GM12865 (cell line): Measurements from ENCODE around the gene DNAH17.

Experiments used
- DNase-seq: peaks from one replicate; pipeline ENCODE4 v3.0.0; 2010; ENCODE audit warnings: low read depth
- H3K4me3 ChIP-seq: 2 replicates; pipeline ENCODE4 v1.5.1; 2011; ENCODE audit warnings: mild to moderate bottlenecking, low read depth, low read length, control low read depth
- TF ChIP-seq, protein P1 (sequence below): IDR thresholded peaks from 2 replicates; pipeline ENCODE4 v1.5.1; 2011; ENCODE audit warnings: low read length, control low read depth, low read depth, inconsistent platforms; ENCODE audit not compliant: insufficient read depth; ENCODE audit errors: missing control alignments

The DNAH17 gene

DNA sequence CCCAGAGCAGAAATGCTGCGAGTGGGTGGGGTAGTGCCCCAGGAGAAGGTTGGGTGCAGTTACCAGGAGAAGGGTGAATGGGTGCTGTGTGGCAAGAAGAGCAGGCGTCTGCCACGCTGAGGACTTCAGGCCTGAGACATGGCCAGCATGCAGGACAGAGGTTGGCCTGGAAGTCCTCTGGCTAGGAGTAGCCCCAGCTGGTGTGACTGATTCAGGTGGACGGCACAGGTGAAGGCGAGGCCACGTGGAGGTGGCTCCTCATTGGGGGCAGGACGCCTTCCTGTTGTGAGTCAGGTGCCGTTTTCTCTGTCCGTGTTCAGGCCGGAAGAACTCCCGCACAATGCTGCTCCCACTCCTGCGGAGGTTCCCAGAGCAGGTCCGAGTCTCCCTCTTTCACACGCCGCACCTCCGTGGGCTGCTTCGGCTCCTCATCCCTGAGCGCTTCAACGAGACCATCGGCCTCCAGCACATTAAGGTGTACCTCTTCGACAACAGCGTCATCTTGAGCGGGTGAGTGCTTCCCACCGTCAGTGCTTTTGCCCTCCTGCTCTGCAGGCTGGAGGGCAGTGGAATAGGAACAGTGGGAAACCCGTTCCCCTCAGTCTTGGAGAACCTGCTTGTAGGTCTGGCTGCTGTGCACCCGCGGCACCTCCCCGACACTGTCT lies 178.0 kb downstream of the DNAH17 start:
- DNase-seq, result no peak
- no peak overlapping the region for H3K4me3 ChIP-seq
- TF ChIP-seq, protein P1, sequence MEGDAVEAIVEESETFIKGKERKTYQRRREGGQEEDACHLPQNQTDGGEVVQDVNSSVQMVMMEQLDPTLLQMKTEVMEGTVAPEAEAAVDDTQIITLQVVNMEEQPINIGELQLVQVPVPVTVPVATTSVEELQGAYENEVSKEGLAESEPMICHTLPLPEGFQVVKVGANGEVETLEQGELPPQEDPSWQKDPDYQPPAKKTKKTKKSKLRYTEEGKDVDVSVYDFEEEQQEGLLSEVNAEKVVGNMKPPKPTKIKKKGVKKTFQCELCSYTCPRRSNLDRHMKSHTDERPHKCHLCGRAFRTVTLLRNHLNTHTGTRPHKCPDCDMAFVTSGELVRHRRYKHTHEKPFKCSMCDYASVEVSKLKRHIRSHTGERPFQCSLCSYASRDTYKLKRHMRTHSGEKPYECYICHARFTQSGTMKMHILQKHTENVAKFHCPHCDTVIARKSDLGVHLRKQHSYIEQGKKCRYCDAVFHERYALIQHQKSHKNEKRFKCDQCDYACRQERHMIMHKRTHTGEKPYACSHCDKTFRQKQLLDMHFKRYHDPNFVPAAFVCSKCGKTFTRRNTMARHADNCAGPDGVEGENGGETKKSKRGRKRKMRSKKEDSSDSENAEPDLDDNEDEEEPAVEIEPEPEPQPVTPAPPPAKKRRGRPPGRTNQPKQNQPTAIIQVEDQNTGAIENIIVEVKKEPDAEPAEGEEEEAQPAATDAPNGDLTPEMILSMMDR, result no peak

DNA sequence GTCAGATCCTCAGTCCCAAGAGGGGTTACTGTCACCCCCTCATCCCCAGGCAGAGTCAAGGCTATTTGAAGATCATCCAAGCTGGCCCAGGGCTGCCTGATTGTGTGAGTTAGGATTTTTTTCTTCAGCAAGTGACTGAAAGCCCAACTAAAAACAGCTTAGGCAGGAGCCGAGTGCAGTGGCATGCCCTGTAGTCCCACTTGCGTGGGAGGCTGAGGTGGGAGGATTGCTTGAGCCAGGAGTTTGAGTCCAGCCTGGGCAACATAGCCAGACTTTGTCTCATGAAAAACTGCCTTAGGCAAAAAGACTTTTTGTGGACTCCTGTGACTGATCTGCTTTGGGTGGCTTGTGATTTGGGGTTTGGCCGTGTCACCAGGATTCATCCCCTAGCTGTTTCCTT lies 178.8 kb downstream of the DNAH17 start:
- no peak for DNase-seq
- H3K4me3 ChIP-seq, result no peak overlapping the region
- TF ChIP-seq, protein P1, result no peak

DNA sequence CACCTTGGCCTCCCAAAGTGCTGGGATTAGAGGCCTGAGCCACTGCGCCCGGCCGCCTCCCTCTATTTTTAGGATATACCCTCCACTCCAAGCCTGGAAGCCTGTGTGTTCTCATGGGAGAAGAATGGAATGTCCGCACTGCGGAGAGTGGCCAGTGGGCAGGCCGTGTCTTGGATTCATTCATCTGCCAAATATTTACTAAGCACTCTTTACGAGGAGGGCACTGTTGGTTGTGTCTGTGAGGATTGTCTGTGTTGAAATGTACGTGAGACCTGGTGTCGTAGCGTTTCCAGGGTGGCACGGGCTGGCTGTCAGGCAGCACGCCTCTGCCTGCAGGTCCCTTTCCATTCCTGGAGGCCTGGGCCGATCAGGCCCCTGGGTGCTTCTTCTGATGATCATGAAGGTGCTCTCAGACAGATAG lies 179.5 kb downstream of the DNAH17 start:
- H3K4me3 ChIP-seq, result no peak overlapping the region
- DNase-seq, result no peak
- TF ChIP-seq, protein P1, result no peak

DNA sequence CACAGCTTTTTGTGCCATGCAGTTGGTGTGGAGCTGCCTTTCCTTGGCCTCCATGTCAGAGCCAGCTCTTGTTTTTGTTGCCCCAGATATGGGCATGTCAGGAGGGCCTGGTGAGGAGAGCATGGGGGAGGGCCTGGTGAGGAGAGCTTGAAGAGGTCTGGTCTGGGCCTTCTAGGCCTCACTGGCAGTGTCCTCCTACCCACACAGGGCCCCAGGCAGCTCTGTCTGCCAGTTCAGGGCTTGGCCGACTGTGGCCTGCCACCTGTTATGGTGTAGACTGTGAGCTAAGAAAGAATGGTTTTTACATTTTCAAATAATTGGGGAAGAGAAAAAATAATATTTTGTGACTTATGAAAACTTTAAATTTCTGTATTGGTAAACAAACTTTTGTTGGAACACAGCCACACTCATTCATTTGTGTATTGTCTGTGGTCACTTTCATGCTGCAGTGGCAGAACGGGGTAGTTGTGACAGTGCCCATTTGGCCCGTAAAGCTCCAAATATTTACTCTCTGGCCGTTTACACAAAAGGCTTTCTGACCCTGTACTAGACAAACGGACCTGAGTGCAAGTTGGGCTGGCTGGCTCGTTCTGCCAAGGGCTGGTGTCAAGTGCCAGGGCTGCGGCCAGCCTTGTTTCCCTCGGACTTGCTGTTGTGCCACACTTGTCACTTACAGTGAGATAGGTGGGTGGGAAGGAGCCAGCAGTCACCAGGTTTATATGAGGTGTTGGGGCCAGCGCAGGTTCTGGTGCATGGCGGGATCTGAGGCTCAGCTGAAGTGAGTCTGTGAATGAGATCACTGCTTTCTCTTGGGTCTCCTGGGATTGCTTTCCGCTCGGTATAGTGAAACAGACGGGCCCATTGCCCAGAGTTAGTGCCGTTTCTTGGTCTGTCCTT lies 180.5 kb downstream of the DNAH17 start:
- H3K4me3 ChIP-seq, result no peak overlapping the region
- TF ChIP-seq, protein P1, result no peak
- no peak for DNase-seq

DNA sequence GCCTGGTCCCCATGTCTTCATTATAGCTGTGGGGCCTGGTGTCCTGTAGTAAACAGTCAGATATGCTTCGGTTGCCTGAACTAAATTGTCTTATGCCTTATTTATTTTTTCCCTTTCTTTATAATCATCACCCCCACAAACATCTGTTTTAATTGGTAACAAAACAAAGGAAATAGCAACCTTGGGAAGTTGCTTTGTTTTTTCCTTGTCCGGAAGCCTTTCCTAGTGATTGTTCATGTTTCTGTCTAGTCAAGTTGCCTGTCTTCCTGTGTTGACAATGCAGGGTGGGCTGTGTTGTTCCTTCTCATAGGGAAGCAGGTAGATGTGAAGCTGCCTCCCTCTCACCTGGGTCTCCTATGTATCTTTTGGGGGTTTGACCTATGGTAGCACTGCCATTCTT lies 182.0 kb downstream of the DNAH17 start:
- H3K4me3 ChIP-seq, result no peak overlapping the region
- TF ChIP-seq, protein P1, result no peak
- no peak for DNase-seq

DNA sequence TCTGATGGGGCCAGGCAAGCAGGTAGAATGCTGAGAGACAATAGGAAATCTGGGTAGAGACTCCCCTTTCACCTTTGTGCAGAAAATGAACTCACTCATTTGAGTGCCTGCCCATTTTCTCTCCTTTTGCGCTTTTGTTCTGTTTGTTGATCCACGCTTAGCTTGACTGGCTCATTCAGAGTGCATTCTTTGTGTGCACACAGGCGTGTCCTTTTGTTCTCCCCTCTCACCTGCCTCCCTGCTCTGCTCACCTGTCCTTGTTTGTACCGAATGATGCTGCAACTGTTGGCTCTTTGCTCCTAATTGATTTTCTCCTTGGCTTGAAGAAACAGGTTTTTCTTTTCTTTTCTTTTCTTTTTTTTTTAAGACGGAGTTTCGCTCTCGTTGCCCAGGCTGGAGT lies 183.0 kb downstream of the DNAH17 start:
- no peak overlapping the region for H3K4me3 ChIP-seq
- TF ChIP-seq, protein P1, result no peak
- no peak for DNase-seq

DNA sequence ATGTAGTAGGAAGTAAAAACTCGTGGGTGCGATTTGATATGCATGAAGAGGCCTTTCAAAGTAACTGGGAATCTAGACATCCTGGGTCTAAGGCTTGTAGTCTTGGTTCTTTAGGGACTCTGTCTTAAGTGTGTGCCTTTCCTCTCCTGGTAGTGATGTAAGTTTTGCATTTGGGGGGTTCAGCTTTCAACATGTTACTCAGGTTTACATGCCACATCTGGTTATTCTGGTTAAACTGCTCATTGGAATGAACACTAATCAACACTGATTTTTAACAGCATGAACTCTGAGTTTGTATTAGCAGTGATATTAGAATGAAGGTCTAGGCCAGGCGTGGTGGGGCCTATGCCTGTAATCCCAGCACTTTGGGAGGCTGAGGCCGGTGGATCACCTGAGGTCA lies 183.6 kb downstream of the DNAH17 start:
- TF ChIP-seq, protein P1, result no peak
- no peak for DNase-seq
- no peak overlapping the region for H3K4me3 ChIP-seq
